GM19099 (cell line): ENCODE measurements around the gene KHNYN.

Experiments used
- POLR2A ChIP-seq: IDR thresholded peaks from 3 replicates; pipeline ENCODE4 v1.6.1; 2011; ENCODE audit warnings: low read depth; ENCODE audit not compliant: insufficient read length; ENCODE audit errors: extremely low read depth

The KHNYN gene

GRCh38 chr14:24429395-24430142 lies at the start of gene KHNYN, which contains the start of gene CBLN3:
TSS of gene KHNYN (plus strand) at chr14:24429954. CDS start at chr14:24430731, 777 bp downstream.
TSS of gene CBLN3 (minus strand) at chr14:24429668. CDS start at chr14:24429054, 614 bp downstream.
- TF ChIP-seq POLR2A = peak; percentile 96

- no peak for TF ChIP-seq POLR2A
These were observed 48.2 kb upstream of the KHNYN start for GRCh38 chr14:24381363-24382063.

- no peak for TF ChIP-seq POLR2A
These were observed 47.7 kb upstream of the KHNYN start for GRCh38 chr14:24382064-24382371.

- no peak for TF ChIP-seq POLR2A
These were observed 45.6 kb upstream of the KHNYN start for GRCh38 chr14:24384169-24384568.

GRCh38 chr14:24385524-24385923 lies 44.2 kb upstream of the KHNYN start:
- no peak for TF ChIP-seq POLR2A

GRCh38 chr14:24387009-24387345 lies 42.8 kb upstream of the KHNYN start:
- no peak for TF ChIP-seq POLR2A

GRCh38 chr14:24388474-24389179 lies 41.1 kb upstream of the KHNYN start:
- TF ChIP-seq POLR2A = no peak

GRCh38 chr14:24389226-24389848 lies 40.4 kb upstream of the KHNYN start:
- no peak for TF ChIP-seq POLR2A

GRCh38 chr14:24390701-24391468 lies 38.9 kb upstream of the KHNYN start:
- no peak for TF ChIP-seq POLR2A

GRCh38 chr14:24392325-24393091 lies 37.2 kb upstream of the KHNYN start:
- TF ChIP-seq POLR2A = no peak

- no peak for TF ChIP-seq POLR2A
These were observed 35.5 kb upstream of the KHNYN start for GRCh38 chr14:24394275-24394674.

GRCh38 chr14:24395609-24396582 lies 33.9 kb upstream of the KHNYN start:
- TF ChIP-seq POLR2A = no peak

- TF ChIP-seq POLR2A = no peak
These were observed 32.0 kb upstream of the KHNYN start for GRCh38 chr14:24397639-24398292.

- no peak for TF ChIP-seq POLR2A
These were observed 31.5 kb upstream of the KHNYN start for GRCh38 chr14:24398293-24398652.
